Medulla oblongata (tissue), 1 donor: ENCODE data around the gene NEU2.
"Not testable (repeated sequence)": the region's sequence is repeated elsewhere in the genome, so short reads cannot be mapped to it uniquely, and the experiment has no call there.

Experiments used
- DNase-seq: peaks from one replicate; pipeline ENCODE4 v3.0.0-alpha.2; 2015; ENCODE audit errors: extremely low spot score

The NEU2 gene

DNA sequence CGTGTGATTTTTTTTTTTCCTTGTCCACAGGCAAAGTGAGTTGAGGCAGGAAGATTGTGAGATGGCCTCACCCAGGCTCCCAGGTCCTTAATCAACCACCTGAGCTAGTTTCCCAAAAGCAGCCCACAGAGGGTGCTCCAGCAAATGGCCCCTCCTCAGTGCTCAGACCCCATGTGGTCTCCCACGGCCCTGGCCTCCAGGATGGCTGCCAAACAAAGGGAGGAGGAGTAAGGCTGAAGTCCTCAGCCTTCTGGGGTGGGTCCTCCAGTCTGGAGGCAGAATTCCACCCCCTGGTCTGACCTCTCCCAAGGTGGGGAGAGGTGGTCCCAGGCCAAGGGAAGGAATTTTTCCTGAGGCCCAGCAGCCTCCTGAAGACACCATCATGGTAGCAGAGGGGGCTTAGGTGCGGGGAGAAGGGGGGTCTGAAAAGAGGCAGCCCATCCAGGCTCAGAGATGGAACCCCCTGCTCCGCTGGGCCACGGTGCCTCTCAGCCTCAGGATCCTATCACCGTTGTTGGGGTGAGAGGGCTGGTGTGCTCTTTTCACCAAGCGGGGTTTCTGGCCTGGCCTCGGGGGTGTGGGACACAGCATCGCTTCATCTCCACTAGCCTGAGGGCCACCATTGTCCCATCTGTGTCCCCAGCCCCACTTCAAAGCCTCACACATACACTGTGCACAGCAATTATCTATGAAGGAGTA, 21.8 kb upstream of the NEU2 start:
- DNase-seq, result no peak

DNA sequence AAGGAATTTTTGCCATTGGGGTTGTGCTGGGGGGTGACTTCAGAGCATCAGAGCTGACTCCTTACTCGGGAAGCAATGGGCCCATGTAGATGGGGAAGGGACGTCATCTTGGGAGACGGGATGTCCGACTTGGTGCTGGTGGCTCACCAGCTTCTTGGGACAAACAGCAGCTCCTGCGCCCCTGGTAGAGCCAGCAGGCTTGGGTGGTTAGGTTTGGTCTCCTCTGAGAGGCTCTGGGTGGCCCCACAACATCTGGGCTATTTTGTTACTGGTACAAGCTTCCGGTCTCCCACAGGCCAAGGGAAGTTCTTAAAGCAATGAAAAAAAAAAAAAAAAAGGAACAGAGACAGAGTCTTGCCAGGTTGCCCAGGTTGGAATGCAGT, 21.2 kb upstream of the NEU2 start:
- no peak for DNase-seq

DNA sequence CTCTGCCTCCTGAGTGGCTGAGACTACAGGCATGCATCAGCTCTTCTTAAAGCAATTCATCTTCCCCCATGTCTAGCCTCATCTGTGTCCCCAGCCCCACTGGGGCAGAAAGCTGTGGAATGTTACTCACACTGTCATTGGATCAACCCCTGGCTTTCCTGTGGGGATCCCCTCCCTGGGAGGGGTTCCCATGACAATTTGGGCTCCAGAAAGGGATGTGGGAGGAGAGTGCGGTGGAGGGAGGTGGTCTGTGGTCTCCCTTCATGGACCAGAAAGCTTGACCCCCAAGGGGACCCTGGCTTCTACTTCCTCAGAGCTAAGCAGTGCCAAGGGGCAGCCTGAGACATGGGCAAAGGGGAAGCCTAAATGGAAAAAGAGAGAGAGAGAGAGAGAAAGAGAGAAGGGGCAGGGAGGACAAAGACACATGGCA, 20.8 kb upstream of the NEU2 start:
- DNase-seq, result no peak

DNA sequence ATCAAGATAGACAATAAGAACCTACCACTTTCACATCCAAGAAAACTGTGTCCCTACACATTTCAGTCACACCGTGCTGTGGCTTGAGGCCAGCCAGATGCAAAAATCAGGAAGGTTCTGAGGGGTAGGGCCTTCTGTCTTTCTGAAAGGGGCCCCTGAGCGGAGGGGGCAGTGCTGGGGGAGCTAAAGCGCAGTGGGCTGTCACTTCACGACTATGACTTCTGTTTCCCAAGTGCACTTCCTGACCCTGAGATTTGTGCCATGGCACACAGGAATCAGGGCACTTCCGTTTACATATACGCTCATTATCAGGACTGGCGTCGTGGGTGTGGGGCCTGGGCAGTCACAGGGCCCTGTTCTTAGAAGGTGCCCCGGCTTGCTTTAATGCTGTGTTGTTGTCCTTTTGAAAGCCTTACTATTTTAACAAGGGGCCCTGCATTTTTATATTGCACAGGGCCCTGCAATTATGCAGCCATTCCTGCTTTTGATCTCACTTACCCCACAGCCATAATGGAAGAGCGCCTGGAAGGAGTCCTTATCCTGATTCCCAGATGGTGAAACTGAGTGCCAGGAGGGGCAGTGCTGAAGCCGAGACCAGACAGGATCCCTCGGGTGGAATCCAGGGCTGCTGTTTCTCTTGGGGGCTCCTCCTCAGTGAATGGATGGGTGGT, 20.0 kb upstream of the NEU2 start:
- no peak for DNase-seq

DNA sequence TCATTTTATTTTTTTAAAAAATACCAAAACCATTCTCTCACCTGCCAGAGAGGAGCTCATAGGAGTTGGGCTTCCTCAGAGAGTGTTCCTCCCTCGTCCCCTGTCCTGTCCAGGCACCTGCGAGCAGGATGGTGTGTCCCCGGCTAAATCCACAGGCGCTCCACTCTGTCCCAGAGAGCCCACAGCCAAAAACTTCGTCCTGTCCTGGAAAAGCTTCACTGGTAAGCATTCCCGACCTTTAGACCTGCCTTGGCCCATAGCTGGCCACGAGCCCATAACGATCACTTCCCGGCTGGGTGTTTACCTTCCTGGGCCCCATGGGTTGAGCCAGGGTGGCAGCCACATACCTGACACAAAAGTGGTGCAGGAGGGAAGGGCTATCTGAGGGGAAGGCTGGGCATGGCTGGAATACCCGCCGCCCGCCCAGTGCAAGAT, 19.4 kb upstream of the NEU2 start, which contains the start of gene NGEF:
NGEF (minus strand) TSS at position 230 of the 435 bp plus-strand sequence. CDS start 38,366 bp downstream, outside the sequence.
- DNase-seq, result no peak

DNA sequence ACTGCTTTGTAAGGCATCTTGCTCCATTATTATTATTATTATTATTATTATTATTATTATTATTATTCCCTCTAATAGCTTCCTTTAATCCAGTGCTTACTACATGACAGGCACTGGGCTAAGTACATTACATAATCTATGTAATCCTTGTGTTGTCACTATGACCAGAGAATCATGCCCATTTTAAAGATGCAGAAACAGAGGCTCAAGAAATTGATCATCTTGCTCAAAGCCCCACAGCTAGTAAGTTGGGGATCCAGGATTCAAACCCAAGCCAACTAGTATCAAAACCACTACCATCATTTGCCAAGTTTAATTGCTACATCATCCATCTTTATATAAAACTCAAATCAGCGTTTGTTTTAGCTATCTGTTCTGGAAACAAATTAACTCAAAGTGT, 18.8 kb upstream of the NEU2 start:
- no peak for DNase-seq

DNA sequence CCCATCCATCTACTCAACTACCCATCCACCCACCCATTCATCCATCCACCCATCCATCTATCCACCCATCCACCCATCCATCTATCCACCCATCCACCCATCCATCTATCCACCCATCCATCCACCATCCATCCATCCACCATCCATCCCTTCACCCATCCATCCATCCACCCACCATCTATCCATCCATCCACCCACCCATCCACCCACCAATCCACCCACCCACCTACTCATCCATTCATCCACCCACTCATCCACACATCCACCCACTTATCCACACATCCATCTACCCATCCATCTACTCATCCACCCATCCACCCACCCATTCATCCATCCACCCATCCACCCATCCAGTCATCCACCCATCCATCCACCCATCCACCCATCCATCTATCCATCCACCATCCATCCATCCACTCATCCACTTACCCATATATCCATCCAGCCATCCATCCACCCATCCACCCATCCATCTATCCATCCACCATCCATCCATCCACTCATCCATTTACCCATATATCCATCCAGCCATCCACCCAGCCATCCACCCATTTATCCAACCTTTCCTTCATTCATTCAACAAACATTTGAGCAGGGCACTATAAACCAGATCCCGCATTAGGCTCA, 17.3 kb upstream of the NEU2 start:
- DNase-seq, result no peak

DNA sequence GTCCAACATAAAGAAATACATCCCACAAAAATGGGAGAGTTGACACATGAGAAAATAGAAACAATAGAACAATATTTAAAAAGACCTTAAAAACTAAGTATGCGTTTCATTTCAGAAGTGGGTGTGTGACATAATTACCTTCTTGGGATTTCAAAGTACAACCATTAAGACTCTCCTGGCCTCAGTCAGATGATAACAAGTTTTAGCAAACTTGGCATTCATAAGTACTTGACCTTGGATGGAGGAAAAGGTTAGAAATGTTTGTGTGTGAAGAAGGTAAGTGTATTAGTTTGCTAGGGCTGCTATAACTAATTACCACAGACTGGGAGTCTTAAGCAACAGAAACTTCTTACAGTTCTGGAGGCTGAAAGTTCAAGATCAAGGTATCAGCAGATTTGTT, 14.5 kb upstream of the NEU2 start:
- no peak for DNase-seq

DNA sequence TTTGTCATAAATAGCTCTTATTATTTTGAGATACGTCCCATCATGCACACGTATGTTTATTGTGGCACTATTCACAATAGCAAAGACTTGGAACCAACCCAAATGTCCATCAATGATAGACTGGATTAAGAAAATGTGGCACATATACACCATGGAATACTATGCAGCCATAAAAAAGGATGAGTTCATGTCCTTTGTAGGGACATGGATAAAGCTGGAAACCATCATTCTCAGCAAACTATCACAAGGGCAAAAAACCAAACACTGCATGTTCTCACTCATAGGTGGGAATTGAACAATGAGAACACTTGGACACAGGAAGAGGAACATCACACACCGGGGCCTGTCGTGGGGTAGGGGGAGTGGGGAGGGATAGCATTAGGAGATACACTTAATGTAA, 12.9 kb upstream of the NEU2 start:
- not testable (repeated sequence) for DNase-seq

DNA sequence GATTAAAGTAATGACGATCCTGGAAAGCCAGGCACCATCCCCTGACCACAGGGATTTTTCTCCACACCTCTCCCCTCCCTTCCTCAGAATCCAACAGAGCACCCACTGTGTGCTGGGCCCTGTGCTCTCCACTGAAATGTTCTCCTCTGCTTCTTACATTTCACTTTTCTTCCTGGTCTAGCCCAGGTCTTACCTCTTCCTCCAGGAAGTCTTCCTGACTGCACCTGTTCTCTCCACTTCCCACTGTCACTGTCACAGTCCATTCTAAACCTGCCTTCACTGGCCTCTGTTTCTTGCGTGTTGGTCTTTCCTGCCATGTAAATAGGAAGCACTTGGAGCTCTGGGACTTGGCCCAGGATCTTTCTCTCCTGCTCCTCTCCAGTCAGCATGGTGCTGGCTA, 12.0 kb upstream of the NEU2 start:
- no peak for DNase-seq

DNA sequence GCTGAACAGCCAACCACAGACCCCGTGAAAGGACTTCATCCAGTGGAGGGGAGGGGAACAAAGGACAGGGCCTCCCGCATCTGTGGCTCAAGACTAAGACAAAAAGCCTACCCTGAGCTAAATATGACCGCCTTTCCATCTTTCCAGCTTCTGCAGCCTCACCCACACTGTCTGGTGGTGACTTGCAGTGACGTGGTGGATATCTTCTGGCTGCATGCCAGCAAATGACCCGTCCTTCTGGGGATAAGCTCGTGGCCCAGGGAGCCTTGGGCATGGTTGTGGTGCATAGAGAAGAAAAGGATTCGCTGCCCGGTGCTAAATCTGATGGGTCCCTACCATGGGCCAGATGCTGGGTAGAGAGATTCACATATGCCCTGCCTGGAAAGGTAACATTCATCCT, 10.7 kb upstream of the NEU2 start:
- no peak for DNase-seq

DNA sequence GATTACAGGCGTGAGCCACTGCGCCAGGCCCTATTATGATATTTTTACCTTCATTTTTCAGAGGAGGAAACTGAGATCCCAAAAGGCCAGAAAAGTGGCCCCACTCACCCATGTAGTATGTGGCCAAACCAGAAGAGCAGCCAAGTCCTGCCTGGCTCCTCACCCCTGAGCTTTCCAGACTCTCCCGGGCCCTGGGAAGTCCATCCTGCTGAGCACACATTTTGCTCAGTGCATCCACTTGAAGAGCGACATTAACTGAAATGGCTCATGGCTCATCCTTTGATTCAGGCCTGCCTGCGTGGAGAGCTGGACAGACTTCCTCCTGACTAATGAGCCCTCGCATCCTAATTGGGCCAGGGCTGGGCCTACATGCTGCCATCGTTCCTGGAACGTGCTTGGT, 9.9 kb upstream of the NEU2 start:
- DNase-seq, result no peak

DNA sequence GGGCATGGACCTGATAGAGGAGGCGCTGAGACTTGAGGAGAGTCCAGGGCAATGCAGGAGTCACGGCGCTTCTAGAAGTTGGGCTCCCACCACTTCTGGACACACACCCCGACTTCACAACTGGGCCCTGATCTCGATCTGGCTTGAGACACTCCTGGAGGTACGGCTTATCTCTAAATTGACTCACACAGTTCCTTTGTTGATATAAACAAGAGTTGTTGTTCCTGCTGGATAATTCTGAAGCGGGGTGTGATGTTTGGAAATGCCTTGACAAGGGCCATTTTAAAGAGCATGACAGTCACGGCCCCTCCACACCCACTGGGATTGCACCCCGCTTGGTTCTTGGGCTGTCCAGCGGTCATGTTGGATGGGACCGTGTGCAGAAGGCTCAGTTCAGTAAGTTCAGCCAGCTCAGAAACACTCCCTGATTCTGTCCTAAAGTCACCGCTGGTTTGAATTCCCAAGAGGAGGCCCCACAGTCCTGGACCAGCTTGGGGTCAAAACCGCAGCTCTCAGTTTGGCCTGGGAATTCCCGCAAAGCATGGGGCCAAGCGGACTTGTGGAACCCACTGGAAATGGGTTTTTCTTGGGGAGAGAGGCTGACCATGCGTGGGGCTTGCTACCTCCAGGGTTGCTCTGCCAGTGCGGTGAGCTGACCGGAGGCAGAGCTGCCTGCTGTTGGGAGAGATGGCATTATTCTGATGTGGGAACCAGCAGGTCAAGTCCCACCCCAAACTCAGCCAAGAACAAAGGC, 9.3 kb upstream of the NEU2 start:
- DNase-seq, result no peak

DNA sequence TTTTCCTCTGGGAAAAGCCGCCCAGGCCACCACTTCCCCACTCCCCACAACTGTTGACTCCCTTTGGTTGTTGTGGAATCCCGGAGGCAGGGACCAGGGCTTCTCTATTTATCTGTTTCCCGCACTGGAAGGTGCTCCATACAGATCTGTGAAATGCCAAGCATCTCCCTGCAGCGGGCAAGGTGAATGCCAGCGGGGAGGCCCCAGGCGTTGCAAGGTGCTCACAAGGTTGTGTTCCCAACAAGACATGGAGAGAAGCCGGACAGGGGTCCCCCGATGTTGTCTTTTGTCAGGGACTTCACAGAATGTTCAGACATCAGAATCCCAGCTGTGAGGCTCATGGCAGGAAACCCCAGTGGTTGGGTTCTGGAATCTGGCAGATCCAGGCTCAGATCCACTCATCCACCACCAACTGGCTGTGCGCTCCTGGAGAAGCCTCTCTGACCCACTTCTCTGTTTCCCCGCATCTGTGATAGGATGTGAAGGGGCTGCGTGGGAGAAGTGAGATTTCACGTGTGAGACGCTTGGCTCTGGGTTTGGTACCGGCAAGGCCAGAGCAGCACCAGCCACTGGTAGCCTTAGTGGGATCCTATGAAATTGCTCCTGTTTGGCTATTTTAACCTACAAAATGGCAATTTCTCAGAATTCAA, 8.6 kb upstream of the NEU2 start:
- DNase-seq, result no peak

DNA sequence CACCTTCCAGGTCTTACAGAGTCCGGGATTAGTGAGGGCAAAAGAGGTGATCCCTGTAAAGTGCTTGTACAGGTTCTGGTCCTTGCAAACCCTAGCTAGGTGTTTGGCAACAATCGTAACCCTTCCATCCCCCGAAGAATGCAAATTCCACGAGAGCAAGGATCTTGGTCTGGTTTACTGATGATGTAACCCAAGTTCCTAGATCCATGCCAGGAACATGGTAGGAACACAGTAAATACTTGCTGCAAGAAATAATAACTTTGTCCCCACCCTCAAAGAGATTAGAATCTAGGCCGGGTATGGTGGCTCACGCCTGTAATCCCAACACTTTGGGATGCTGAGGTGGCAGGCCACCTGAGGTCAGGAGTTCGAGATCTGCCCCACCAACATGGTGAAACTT, 6.8 kb upstream of the NEU2 start:
- no peak for DNase-seq

DNA sequence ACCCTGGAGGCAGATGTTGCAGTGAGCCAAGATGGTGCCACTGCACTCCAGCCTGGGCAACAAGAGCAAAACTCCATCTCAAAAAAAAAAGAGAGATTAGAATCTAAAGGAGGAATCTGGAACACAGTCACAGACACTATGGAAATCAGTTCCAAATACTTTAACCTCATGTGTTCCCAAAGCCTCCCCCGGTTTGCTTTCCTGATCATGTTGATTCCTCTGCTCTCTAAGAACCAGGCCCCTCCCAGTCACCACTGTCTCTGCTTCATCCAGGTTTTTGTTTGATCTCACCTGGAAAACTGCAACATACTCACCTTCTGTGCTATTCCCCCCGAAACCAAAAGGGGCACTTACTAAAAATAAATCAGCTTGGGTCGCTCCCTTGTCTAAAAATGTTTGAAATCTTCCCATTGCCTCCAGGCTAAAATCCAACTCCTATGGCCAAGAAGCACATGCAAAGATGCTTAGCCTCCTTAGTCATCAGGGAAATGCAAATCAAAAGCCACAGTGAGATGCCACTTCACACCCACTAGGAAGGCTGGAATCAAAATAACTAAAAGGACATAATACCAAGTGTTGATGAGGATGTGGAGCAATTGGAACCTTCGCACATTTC, 6.2 kb upstream of the NEU2 start:
- DNase-seq, result no peak

DNA sequence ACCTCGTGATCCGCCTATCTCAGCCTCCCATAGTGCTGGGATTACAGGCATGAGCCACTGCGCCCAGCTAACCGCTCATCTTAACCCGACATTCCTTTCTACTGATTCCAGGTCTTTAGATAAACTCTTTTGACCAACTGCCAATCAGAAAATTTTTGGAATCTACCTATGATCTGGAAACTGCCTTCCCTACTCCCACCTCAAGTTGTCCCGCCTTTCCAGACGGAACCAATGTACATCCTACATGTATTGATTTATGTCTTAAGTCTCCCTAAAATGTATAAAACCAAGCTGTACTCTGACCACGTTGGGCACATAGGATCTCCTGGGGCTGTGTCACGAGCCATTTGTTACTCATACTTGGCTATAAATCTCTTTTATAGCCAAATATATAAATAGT, 3.2 kb upstream of the NEU2 start:
- no peak for DNase-seq

DNA sequence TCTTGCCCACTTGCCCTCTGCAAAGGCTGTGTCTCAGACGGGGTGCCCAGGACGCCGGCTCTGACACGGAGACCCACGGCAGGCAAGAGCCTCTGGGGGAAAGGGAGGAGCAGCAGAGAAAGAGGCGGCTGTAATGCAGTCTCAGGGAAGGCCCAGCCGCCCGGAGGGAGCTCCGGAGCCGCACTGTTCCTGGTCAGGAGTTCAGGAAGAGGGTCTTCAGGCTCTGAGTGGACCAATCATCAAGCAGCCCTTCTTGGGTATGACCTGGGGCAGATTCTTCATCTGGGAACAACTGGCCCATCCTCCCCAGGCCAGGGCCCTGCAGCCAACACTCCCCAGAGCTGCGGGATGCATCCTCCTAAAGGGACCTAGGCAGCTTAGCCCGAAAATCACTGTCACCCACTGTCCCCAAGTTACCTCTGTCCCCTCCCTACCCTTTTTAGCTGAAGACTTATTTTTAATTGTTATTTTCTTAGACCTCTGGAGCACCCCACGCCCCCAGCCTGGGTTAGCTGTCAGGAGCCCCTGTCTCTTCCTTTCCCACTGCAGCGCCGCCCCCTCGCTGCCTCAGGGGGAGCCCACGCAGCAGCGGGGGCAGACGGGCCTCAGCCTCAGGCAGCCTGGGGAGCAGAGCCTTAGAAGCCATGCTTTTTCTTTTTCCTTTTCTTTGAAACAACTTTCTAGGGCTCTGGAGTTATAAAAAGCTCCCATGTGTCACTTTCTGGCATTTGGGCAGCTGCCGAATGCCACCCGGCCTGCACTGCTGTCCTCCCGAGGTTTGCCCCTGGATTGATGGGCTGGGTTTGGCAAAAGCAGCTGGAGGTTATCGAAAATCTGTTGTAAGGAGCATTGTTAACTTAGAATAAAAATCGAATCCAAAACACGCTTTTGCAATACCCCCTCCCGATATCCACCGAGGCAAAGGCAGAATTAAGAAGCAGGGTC, 644 bp upstream of the NEU2 start:
- no peak for DNase-seq

DNA sequence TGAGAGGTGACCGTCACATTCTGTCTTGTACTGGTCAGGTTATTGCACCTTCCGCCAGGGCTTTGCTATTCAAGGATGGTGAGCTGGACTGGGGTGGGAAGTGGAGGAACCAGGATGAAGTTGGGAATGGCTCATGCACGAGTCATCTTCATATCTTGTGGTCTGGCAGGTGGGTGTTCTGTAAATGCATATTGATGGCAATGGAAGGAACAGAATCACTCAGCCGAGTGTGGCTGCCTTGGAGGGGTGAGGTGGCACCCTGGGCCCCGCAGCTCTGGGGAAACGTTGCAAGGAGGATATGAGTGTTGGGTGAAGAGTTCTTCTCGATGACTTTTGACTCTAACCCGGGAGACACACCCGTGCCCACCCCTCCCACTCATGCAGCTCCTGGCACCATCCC, 1.2 kb downstream of the NEU2 start:
- no peak for DNase-seq
